OCI-M1 (cell line): ENCODE measurements around the gene HTATIP2.
"Not testable (repeated sequence)": the region's sequence is repeated elsewhere in the genome, so short reads cannot be mapped to it uniquely, and the experiment has no call there.

Experiments used
- DNase-seq: peaks from one replicate; lab custom pipeline; 2025; lab: John Stamatoyannopoulos, UW

Gene HTATIP2

DNA sequence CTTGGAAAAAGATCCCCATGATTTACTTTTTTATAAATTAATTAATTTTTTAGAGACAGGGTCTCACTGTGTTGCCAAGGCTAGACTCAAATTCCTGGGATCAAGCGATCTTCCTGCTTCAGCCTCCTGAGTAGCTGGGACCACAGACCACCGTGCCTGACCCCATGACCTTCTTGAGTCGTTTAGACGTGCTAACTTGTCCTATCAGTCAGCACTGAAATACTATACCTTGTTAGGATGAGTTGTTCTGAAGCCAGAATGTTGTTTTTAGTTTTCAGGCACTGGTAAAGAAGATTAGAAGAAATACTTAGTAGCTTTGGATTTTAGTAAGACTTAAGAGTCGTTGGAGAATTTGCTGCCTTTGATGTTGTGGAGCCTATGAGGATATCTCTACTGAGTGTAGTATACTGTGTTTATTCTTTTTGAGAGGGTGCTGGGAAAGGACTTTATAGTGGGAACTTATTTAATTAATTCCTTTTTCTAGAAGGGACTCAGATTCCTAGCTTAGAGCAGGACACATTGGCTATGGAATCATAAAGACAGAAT lies 8.6 kb downstream of the HTATIP2 start:
- DNase-seq, result no peak

DNA sequence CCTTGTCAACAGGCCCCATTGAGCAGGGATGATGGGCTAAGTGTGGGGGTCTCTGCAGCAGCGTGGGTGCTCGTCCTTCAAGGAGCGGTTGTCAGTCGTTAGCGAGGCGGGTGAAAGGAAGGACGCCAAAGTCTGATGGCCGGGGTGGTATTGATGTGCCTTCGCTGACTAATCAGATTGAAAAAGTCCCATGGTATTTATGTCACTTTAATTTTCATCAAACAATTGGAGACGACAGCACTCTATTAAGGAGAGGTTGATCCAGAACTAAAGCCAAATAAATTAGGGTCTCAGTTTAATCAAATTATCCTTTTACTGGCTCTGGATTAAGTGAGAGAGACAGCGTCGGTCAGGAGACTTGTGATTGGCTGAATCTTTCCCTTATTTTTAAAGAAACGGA lies 9.6 kb downstream of the HTATIP2 start:
- DNase-seq, result no peak

DNA sequence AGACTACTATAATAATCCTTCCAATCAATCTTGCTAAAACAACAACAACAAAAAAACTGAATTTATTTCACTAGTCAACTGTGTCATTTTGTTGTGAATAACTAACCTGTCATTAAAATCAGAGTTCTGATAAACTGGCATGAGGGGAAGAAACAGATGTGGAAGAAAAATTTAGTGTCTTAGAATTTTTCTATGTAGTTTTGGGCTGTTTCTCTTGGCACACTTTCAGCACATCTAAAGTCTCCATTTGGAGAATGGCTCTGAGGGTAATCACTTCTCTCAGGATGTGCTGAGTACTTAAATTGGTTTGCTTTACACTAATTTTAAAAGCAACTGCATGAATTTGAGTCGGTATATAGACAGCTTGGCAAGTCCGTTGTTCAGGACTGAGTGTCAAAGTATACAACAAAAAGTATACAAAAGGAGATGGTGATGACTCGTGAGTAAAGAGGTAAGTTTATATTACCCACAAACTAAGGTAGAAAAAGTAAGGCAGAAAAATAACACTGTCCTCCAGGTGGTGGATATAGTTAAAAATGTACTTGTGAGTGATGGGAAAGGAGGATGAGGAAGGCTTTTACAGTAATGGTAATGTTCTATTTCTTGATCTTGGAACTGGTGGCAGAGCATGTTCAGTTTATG lies 10.2 kb downstream of the HTATIP2 start:
- DNase-seq, result no peak

DNA sequence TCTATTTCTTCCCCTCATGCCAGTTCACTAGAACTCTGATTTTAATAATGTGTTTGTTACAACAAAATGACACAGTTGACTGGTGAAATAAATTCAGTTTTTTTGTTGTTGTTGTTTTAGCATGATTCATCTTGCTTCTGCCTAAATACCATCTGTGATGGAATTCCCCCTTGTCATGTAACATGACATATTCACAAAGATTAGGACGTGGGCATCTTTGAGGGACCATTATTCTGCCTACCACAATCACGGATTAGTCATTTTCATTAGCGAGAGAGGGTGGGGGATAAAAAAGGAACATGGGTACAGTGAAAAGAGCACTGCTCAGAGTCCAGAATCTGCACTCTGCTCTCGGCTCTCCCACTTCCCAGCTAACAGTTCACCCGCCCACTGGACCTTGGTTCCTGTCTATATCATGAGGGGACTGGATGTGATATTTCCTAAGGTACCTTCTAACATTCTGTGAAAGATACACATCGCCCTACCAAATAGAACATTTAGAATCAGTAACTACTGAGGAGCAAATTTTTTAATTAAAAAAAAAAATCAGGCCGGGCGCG lies 11.3 kb downstream of the HTATIP2 start:
- no peak for DNase-seq

DNA sequence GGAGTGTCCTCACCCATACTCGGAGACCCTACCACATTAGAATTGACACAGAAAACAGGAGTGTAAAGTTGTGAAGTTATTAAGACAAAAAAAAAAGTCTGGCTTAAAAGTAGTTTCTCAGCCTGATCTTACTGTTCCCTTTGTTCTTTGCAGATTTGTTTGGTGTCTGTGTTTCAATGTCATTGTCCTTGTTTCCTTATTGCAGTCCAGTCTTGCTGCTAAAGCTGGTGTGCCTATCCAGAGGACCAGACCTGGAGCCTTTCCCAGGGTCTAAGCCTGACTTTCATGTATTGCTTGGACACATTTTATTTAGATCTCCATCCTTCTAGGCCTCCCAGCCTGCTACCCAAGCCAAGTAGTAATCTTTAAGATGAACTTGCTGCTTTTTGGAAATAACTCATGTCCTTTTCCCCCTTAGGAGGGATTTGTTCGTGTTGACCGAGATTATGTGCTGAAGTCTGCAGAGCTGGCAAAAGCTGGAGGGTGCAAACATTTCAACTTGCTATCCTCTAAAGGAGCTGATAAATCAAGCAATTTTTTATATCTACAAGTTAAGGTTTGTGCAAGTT lies 12.7 kb downstream of the HTATIP2 start:
- no peak for DNase-seq

DNA sequence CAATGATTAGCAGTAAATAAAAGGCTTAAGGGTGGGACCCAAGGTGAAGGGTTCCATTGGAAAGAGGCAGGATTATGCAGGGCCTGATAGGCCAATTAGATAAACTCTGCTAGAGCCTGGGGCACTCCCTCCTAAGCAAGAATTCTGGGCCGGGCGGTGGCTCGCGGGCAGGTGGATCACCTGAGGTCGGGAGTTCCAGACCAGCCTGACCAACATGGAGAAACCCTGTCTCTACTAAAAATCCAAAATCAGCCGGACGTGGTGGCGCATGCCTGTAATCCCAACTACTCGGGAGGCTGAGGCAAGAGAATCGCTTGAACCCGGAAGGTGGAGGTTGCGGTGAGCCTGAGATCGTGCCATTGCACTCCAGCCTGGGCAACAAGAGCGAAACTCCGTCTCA lies 22.5 kb downstream of the HTATIP2 start:
- DNase-seq, result not testable (repeated sequence)

DNA sequence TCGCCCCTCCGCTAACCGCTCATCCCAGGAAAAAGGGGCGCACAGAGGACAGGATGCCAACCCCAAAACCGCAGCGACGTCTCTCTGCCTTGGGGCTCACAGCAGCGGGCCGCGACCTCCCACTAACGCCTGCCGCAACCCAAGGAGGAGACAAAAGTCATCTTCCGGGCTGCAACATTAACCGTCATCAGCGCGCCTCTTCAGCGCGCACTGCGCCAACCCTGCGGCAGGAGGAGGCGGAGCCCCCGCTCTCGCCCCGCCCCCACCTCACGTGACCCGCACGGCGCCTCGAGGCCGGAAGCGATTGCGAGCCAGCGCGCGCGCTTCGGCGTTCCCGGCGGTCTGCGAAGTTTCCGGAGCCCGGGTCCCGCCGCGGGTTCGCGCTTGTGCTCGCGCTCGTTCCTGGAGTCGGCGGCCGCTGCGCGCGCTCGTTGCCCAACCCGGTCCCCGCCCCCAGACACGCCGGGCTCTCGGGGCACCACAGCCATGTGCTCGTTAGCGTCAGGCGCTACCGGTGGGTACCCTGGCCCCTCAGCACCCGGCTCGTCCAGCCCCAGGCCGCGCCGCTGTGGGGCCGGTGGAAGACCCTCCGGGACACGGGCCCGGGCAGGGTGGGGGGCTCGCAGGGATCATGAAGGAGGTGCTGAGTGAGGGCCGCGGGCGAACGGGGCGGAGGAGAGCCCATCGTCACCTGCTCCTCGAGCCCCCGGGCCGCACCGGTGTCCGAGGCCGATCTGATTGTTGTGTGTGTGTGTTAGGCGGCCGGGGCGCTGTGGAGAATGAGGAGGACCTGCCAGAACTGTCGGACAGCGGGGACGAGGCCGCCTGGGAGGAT lies 24.0 kb downstream of the HTATIP2 start, which contains the start of gene PRMT3:
Gene PRMT3, plus strand, starts transcription at position 456 of the 835 bp plus-strand sequence. Its CDS starts 31 bp downstream, at position 487.
- peak; percentile 95 for DNase-seq

DNA sequence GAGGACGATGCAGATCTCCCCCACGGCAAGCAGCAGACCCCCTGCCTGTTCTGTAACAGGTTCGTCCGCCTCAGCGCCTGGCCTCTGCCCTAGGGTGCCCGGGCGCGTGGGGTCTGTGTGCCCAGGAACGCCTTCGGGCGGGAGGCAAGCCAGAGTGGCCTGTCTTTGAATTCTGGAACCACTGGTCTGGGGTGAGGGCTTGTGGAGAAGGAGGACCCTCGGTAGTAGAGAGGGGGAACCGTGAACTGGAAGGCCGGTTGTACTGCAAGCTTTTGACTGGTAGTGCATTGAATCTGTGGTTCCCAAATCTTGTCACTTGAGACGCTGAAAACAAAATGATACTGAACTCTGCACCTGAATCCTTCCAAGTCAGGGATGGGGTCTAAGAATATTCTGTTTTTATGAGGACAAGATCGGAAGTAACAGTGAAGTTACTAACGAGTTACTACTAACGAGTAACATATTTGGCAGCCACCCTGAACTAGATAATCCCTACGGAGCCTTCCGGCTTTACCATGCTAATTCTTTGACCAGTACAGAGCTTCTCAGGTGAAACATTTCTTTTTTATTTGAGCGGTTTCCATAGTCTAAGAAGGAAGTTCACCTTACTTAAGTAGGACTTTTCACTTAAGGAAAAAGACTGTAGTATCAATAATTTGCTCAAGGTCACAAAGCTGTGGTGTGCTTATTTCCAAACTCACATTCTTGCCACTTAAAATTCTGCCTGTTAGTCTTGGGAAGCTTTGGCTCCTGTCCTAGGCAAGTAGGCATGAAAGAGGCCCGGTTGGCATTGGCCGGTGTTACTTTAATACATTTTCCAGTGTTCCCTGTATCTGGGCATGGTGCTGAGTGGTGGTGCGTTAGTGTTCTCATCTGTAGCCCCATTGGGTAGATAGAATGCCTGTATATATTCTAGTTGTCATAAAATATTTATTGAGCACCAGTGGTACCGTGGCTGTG lies 24.9 kb downstream of the HTATIP2 start:
- DNase-seq, result peak; percentile 67

DNA sequence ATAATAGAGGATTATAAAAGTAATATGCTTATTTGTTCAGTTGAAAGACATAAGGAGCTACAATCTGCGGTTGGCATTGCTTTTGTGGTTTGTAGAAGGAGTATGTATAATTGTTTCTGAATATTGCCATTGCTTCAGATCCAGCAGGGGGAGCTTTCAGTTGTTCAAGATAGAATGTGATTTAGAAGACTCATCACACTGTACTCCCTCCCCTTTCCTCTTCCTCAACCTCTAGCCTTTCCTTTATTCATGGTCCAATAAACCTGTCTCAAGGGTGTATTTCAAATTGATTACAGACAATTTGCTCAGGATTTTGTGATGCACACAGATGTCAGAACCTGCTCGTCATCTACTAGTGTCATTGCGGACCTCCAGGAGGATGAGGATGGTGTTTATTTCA lies 33.8 kb downstream of the HTATIP2 start:
- DNase-seq, result peak; percentile 81

DNA sequence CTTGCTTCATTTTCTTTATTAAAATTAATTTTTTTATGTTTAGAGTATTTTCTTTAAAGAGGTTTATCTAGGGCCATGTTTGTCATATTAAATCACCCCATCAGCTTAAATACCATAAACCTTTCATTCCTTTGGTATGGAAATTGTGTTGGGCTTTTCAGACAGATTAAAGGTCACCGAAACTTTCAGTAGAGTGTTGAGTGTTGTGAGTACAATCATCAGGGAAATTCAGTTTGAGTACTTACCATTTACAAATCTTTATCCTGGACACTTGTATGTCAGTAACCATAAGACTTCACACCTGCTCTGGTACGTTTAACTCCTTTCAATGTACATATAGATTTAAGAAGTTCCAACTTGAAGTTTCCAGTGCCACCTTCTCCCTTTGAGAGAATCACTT lies 36.0 kb downstream of the HTATIP2 start:
- DNase-seq, result no peak

DNA sequence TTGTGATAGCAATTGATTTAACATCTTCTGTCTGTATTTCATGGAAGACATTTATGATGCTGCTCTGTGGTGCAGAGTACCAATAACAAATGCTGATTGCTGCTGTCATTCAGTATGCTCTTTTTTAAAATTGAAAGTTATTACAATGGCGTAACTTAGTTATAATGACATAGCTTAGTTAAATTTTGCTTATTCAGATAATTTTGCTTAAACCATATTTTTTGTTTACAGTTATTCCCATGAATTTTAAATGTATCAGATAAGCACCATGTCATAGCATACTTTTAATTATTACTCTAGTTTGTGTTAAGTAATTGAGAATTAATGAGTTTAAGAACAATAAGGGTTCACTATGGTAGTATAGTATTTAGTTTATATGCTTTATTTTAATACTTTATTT lies 39.5 kb downstream of the HTATIP2 start:
- no peak for DNase-seq

DNA sequence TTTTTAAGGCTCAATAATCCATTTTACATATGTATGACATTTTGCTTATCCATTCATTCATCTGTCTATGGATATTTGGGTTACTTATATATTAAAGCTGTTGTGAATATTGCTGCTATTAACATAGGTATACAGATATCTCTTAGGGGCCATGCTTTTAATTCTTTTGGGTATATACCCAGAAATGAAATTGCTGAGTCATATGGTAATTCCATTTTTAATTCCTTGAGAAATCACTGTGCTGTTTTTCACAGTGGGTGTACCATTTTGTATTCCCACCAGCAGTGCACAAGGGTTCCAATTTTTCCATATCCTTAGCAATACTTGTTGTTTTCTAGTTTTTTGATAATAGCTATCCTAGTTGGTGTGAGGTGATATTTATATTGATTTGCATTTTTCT lies 43.0 kb downstream of the HTATIP2 start:
- DNase-seq, result no peak

DNA sequence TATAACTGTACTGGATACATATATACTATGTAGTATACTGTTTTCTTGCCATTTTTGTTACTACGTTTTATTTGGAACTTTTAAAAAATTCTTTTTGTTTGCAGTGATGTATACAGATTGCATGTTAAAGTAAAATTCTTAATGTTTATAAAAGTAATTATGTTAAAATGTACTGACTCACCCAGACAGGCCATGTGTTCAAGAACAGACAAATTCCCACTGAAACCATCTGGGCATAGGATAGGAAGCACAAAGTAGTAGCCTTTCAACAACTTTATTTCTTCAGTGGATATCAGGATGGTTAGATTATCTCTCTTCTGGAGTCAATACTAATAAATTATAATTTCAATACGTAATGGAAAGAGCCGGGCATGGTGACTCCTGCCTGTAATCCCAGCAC lies 43.8 kb downstream of the HTATIP2 start:
- DNase-seq, result no peak

DNA sequence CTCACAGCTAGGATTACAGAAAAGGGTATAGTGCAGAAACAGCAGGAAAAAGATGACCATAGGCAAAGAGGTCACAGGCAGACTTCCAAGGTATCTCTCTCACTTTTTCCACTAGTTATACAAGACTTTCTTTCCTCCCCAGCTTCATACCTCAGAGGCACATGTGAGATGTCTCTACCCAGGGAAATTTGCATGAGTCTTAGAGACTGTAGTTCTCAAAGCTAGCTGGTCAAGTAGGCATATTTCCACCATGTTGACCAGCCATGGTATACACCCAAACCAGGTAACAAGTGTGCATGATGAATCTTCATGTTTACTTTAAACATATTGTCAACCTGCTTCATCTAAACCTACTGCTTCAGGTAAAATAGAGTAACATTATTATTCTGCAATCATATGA lies 51.9 kb downstream of the HTATIP2 start:
- no peak for DNase-seq

DNA sequence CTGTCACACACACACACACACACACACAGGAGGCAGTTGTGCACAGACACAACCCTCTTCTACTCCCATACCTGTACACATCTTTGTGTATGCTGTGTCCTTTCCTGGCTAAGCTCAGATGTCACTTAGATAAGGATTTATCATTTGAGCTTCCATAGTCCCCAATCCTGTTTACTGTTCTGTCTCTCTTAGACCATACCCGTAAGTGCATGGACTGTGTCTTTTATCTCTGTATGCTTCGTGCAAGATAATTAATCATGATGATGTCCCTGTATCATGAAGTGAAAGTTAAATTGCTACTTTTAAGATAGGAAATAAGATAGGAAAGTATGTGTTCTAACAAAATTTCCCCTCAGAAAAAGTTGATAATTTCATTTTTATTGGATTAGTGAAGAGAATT lies 54.3 kb downstream of the HTATIP2 start:
- DNase-seq, result no peak

DNA sequence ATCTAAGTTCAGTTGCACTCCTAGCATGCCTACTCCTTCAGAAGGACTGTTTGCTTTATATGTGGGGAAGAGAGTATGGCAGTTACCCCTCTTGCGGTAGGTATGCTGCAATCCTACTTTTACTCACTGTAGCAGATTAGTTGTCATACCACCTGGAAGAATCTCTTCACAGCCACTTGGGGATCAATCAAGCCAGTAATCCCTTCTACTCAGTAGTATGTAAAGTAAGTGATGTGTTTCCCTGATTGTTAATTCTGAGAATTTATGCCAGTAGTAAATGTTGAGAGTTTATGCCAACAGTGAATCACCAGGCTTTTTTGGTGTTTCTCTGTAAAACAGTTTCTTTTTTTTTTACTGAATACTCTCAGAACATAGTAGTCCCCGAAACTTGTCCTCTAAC lies 58.4 kb downstream of the HTATIP2 start:
- DNase-seq, result no peak

DNA sequence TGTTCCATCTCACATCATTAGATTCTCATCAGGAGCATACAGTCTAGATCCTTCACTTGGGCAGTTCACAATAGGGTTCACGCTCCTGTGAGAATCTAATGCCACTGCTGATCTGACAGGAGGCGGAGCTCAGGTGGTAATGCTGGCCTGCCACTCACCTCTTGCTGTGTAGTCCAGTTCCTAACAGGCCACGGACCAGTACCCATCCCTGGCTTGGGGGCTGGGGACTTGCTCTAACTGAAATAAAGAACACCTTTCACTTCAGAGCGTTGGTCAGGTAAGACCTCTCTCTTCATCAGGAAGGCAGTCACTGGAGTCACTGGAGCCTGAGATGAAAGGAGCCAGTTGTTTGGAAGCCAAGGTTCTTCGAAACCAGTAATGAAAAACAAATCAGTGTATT lies 65.7 kb downstream of the HTATIP2 start:
- DNase-seq, result no peak
